Stimulated activated CD4-positive, alpha-beta T cell treated with anti-CD3 and anti-CD28 coated beads, TNF-alpha, amount 100 ng/mL, for 48 hours (primary cell): Measurements from ENCODE around the gene TMPRSS3.

Source experiments
- DNase-seq, 3 donors: peaks; one replicate each; pipeline ENCODE4 v3.0.0-alpha.2; 2020; ENCODE audit warnings: low read depth in 3 of 3

Gene TMPRSS3

DNA sequence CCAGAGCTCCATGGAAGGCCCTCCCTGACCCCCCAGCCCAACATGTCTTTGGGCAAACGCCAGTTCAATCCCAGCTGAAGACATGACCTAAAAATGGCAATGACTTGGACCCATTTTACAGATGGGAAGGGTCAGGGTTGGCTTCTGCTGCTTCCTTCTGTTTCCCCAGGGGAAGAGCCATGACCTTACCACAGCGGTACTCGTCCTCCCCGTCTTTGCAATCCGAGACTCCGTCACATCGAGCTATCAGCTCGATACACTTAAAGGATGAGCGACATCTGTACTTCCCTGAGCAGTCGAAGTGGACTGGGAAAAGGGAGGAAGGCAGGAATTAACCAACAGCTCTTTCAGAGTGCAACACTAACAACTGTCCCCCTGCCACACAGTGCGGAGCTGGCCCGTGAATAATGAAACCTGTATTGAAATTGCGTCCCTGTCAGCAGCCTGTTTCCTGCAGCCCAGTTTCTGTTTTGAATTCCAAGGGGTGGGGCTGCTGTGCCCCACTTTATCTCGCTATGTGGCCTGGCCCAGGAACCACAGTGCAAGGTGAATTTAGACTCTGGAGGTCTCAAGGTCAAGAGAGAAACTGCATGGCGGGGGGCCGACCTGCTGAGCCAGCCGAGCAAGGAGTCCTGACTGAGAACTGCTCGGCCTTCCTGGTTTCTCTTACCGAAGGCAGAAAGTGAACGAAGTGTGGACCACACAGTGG is 7.0 kb downstream of the TMPRSS3 start:
- no peak for DNase-seq

DNA sequence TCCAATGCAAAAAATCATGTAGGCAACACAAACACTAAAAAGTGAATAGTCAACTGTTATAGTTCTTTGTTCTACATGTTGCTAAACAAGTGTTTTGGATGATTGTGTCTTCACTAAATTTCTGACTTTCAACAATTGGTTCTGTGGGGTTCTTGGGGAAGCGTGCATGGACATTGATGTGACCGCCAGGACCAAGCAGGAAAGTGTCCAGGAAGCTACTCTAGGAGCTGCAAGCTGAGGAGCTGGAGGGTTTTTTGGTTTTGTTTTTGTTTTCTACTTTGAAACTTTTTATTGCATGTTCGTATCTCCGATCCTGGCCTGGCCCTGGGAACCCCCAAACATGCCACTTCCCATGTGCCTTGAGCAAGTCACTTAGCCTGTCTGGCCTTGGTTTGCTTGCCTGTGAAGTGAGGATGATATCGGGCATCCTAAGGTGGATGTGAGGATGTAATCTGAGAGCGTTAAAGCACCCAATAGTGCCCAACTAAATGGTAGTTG is 8.0 kb downstream of the TMPRSS3 start:
- no peak for DNase-seq

DNA sequence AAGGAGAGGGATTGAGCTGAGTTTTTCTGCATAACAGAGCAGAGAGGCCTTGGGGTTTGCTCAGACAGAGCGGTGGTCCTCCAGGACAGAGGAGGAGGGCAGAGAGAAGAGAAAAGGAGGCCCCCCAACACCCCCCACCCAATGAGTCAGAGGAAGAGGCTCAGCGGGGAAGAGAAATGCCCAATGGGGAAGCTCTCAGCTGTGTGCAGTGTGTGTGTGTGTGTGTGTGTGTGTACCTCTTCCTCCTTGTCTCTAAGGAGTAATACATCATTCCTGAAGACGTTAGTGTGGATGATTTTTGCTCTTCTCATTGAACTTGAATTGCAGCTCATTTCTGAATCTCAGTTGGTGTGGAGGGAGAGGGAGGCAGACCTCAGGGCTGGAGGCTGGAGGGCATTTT is 8.7 kb downstream of the TMPRSS3 start:
- no peak for DNase-seq

DNA sequence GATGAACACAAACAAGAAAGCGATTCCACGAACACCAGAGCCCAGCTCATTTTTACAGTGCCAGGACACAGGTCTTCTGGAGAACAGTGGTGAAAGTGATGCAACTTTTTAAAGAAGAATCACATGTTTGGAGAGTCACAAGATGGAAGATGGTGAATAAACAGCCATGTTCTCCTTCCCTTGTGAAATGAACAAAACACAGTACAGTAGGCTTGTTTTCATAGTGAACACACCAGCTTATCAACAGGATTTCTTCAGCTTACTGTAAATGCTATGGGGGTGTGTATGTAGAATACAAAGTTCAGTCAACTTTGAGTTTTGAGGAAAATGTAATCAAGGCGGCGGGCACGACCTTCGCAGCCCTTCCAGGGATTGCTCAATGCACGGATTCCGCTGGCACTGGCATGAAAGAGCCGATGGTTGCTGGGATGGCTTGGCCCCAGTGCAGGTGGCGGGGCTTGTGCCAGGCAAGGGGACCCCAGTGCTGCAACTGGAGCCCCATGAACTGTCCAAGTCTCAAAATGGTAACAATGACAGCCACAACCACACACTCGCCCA is 9.7 kb downstream of the TMPRSS3 start:
- DNase-seq = no peak

DNA sequence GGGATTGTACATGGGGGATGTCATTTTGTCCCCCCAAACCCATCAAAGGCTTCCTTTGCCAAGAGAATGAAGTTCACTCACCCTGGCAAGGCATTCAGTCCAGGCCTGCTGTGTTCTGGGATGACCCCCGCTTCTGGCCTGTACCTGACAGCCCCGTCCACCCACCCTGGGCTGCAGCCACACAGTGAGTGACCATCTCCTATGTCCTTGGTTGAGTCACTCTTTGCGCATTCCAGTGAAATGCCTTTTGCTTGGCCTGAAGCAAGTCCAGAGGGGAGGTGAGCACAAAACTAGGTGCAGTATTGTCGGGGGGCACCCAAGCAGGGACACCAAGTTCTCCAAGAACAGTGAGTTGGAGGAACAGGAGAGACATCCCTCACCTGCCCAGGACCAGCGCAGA is 10.2 kb downstream of the TMPRSS3 start:
- DNase-seq = no peak

DNA sequence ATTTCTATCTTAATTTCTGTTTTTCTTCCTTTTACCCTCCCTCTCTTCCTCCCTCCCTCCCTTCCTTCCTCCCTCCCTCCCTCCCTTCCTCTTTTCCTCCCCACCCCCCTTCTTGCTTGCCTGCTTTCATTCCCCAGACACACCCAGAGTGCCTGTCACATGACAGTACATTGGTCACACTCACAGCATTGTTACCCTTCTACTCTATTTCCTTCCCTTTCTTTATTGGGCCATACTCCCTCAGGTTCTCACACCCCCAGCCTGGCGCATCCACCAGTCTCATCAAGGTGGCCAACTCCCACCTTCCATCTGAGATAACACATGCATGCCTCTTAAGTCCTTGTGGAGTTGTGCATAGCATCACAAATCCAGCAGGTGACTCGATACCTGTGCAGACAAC is 10.9 kb downstream of the TMPRSS3 start:
- DNase-seq = no peak

DNA sequence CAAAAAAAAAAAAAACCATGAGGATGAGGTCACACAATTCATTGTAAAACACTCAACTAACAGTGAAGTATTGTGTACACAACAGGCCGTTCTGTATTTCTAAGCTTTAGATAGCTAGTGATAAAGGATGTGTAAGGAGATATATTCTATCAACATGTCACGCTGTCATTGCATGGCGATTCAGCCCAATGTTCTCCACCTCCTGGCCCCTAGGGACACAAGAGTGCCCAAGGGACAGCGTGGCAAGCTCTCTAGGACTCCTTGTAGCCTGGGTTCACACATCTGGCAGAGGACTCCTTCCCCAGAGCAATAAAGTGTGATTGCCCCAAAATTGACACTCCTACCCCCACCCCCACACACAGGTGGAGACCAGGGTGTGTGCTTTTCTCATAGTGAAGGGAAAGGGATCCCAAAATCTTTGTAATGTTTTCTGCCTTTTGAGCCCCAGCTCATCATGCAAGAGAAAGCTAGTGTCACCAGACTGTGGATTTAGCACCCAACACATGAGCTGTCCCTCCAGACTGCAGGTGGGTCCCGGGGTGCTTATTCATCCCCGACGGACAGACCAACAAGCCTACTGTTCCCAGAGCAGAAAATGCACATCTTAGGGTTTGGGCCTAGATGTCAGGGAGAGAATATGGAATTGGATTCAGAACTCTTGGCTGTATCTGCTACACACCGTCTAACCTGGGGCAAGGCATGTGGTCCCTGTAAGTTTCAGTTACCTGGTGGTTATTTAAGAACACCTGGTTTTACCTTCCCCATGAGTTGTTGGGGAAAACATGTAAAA is 11.5 kb downstream of the TMPRSS3 start:
- DNase-seq = no peak

DNA sequence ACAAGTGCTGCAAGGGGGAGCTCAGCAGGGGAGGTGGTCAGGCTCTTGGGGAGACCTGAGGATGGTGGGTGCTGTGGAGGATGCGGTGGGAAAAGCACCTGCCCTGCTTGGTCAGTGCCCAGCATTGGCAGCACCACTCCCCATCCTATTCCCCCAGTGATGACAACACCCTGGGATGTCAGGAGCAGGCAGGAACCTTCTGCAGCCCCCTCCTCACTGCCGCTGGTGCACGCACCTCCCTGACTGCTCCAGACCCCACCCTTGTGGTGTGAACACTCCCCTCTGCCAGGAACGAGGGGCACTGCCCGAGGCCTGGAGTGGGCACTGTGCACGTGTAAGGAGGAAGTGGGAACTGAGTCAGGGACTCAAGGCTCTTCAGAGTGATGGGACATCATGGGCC is 12.5 kb downstream of the TMPRSS3 start:
- no peak for DNase-seq

DNA sequence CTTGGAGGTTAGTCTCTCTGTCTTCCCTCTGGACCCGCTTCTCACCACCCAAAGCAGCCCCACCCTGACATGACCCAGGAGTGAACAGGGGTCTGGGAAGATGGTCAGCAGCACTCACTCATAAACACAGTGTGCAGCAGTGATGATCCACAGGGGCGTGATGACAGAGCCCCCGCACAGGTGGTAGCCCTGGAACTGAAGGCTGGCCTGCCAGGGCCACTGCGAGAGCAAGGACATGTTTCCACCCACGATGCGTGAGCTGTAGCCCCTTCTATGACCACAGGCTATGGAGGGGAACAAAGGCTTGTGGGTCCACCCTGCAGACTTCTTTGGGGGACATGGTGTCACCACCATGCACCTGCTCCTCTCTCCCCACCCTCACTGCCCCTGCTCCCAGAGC is 12.9 kb downstream of the TMPRSS3 start:
- no peak for DNase-seq

DNA sequence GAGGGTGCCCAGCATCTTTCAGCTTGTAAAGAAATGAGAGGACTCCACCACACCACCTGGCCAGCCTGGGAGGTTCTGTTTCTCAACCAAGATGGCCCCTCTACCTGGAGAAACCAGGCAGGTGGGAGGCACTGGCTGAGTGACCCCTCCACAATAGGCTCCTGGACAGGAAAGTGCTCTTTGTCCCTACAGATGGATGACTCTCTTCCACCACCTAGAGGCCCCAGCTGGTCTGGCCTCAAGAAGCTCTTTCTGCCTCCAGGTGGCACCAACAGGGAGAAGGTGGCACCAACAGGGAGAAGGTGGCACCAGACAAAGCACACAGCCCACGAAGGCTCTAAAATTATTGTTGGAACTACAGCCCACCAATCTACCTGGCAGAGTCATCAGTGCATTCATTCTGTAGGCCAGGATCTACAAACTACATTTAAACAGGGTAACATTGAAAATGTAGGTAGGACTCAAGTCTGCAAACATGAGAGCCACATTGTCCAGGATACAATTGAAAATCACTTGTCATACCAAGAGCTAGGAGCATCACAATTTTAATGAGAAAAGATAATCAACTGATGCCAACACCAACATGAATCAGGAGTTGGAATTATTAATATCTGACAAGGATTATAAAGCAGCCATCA is 14.4 kb downstream of the TMPRSS3 start:
- DNase-seq = no peak

DNA sequence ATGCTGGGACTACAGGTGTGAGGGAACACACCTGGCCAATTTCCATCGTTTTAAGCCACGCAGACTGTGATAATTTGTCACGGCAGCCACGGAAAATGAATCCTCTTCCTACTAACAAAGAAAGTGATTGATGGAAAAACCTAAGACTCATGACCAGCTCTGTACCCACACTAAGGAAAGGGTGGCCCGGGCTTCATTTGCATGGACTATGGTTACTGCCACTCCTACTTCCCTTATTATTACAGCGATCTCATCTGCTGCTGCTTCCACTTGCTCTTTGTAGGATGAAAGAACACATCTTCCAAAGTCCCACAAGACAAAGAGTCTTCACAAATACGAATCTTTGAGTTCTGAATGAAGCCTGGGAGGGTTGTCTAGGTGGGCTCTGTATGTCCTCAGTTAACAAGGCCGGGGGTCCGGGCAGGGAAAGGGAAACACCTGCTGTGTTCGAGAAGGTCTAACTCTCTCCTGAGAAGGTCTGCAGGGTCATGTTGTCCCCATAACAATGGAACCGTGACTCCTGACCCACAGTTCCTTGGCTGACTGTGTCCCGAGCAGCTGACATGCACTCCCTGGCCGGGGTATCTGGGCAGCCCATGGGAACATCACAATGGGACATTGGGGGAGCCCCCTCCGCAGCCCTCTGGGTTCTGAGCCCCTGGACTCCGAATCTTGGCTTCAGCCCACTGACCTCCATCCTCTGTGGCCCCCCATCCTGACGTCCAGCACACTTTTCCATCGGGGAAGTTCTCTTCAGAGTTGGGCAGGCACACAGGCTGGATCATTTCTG is 16.2 kb downstream of the TMPRSS3 start:
- DNase-seq = no peak

DNA sequence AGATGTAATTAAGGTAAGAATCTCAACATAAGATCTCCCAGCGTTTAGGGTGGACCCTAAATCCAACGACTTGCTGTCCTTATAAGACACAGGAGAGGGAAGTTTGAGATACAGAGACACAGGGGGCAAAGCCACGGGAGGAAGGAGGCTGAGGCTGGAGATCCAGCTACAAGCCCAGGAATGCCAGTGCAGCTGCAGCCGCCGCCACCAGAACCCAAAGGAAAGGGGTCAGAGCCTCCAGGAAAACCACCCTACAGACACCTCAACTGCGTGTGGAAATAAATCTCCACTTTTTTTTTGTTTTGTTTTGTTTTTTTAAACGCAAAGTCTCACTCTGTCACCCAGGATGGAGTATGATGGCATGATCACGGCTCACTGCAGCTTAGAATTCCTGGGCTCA is 17.4 kb downstream of the TMPRSS3 start:
- DNase-seq = no peak

DNA sequence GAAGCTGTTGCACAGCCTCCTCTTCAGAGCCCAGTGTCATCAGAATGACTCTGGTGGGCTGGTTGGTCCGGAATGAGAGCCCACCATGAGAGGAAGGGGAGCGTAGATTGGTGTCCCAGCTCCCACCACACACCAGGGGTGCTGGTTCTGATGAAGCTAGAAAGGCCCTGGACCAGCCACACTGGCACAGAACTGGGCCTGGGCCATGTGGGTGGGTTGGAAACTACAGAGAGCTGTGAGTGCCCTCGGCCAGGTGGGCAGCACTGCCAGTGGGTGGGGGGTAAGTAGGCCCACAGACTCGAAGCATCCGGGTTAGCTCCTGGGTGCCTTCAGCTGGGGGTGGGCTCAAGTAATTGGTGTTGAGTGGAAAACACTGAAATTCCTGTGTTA is 17.9 kb downstream of the TMPRSS3 start:
- DNase-seq = no peak

DNA sequence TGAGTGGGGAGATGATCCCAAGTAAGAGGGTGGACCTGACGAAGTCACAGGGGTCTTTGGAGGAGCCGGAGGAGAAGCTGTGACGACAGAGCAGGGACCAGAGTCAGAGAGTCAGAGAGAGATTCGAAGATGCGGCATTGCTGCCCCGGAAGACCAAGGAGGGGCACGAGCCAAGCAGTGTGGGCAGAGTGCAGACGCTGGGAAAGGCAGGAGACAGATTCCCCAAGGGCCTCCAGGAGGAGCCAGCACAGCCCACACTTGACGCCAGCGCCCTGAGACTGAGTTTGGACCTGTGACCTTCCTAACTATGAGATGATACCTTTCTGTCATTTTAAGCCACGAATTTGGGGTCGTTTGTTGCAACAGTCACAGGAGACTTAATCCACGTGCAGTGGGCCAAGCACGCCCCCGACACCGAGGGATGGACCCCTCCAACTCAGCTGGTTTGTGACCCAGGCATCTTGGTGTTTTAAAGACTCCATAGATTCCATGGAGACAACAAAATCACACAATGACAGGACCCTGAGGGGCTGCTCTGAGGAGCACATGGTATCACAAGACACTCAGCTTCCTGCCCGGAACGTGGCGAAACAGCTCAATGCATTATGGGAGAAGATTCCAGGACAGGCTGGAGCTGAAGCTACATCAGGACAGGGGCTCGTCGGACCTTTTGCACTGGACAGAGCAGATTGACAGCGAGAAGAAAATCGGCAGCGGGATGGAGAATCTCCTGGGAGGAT is 18.5 kb downstream of the TMPRSS3 start:
- DNase-seq = no peak

DNA sequence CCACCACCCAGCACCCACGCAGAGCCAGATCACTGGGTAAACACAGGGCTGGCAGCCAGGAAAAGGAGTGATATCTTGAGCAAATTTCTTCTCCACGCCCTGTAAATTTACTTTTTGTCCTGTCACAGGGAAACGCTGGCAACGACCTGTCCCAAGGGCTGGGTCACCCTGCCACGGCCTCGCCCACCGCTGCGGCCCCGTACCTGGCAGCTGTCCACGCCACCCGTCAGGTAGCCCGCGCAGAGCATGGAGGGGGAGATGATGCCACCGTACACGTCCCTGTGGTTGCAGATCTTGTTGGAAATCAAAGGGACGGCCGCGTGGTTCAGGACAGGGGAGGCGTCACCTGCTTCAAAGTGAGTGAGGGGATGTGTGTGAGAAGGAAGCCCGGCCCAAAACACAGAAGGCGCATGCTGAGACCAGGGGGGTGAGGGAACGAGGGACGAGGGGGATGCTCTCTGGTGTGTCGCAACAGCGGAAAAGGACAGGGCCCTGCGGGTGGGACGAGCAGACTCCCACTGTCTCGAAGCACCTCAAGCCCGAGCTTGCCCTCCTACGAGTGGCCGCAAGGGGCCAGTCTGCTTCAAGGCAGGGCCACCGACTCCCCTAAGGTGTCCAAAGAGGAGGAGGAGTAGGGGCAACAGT is 19.4 kb downstream of the TMPRSS3 start:
- DNase-seq = no peak

DNA sequence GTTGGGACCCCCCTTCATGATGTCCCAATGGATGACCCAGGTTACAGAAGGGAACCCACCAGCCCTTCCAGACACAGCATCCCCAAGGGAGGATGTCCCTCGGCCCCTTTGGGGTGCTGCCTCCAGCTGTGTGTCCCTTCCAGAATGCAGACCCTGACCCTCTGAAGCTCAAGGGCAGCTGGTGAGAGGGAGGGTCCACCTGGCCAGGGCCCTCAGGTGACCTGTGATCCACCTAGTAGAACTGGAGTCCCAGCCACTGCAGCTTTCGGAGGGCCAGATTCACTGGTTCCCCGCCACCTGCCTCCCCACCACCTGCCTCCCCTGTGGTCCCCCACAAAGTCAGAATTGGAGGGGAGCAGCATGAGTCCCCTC is 19.9 kb downstream of the TMPRSS3 start:
- DNase-seq = no peak

DNA sequence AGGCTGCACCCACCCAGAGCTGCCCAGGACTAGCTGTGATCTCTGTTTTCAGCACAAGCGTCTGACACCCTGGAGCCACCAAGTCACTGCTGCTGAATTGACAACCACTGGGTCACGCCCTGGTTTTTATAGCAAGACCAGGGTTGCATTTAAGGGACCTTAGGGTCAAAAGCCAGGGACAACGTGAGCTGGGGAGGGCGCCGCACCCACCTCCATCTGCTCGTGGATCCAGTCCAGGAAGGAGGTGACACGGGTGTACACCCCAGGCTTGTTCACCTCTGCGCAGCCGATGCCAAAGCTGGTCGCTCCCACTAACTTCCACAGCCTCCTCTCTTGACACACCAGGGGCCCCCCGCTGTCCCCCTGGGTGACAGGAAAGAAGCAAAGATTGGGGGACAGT is 20.3 kb downstream of the TMPRSS3 start:
- no peak for DNase-seq

DNA sequence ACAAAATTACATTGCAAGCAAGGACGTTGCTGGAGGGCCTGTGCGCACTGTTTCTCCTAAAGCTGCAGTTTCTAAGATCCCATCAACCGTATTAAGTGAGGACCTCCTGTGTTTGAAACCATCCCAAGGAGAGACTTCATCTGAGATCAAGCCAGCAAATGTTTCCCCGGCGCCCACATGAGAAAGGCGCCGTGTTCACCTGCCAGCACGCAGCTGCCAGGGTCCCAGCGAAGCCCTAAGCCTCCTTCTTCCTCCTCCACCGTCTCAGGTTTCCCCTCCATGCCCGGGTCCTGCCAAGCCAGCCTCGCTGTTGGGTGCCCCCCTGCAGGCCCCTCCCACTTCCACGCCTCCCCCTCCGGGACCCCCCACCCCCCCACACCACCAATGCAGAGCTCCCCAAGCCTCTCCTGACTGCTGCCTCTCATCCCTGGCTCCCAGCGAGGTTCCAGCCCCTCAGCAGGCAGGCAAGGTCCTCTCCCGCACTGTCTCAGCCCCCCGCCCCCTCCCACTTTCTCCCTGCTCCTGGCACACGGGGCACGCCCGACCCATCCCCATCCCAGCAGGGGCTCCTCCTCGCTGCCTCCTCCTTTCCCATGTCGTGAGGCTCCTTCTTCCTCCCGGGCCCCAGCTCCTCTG is 20.9 kb downstream of the TMPRSS3 start:
- DNase-seq = no peak

DNA sequence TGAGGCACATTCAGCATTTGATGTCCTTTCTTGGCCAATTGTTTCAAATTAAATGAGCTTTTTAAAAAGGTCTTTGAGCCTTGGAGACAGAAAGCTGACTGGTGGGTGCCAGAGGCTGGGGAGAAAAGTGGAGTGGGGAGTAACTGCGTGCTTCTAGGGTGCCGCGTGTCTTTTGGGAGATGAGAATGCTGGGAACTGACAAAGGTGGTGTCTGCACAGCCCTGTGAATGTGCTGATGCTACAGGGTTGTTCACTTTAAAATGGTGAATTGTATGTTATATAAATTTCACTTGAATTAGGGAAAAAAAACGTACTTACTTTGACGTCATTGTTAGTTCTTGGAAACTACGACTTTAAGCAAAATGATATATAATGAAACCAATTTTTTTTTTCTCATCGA is 21.4 kb downstream of the TMPRSS3 start:
- no peak for DNase-seq

DNA sequence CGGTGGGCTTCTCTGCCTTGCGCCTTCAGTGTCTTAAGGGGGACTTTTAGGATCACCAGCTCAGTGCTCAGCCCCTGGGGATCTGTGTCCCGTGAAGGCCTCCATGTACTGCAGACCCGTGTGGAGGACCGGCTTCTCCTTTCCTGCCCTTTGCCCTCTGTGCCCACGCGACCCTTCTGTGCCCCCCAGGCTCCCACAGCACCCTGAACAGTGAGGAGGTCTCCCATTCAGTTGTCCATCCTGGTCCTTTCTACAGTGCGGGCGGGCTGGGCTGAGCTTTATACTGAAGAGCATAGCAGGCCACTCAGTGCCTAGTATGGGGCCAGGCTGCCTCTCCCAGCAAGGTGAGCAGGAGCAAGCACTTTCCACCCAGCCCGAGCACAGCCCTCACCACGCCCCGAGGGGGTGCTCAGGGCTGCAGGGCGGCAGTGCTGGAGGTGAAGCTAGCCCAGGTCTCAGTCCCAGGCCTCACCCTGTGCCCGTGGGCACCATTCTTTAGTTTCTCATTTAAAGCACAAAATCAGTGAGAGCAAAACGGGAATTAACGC is 21.9 kb downstream of the TMPRSS3 start:
- no peak for DNase-seq
